Astrocyte (in vitro differentiated cells and primary cell): ENCODE measurements around the gene MDK. TPM values are rescaled to one million over a fixed set of nuclear protein-coding genes. Genes with fewer than 3 reads are reported as not detected.

ENCODE experiments used
- DNase-seq: peaks from one replicate; pipeline ENCODE4 v3.0.0-alpha.2; 2010; ENCODE audit warnings: low read depth
- FAIRE-seq: peaks from 2 replicates; lab custom pipeline; 2011; peaks lifted over from hg19 to GRCh38; lab: Jason Lieb, UNC
- H2AFZ ChIP-seq: 2 replicates; pipeline ENCODE4 v1.6.0; 2012; ENCODE audit warnings: low read depth, low read length, inconsistent platforms
- H3K27ac ChIP-seq: 2 replicates; pipeline ENCODE4 v1.5.1; 2011; ENCODE audit warnings: low read depth, low read length, inconsistent platforms
- H3K27me3 ChIP-seq: 2 replicates; pipeline ENCODE4 v1.6.0; 2011; ENCODE audit warnings: low read length, inconsistent platforms; ENCODE audit not compliant: insufficient read depth
- H3K36me3 ChIP-seq: 2 replicates; pipeline ENCODE4 v1.5.1; 2011; ENCODE audit warnings: low read length, inconsistent platforms; ENCODE audit not compliant: insufficient read depth
- H3K4me1 ChIP-seq: 2 replicates; pipeline ENCODE4 v1.5.1; 2011; ENCODE audit warnings: low read length, inconsistent platforms; ENCODE audit not compliant: insufficient read depth
- H3K4me2 ChIP-seq: 2 replicates; pipeline ENCODE4 v1.6.0; 2012; ENCODE audit warnings: low read length, inconsistent platforms
- H3K4me3 ChIP-seq: 2 replicates; pipeline ENCODE4 v1.5.1; 2011; ENCODE audit warnings: low read depth, mild to moderate bottlenecking, low read length, inconsistent platforms; ENCODE audit not compliant: insufficient read depth
- H3K79me2 ChIP-seq: 2 replicates; pipeline ENCODE4 v1.6.0; 2012; ENCODE audit warnings: mild to moderate bottlenecking, low read length, inconsistent platforms; ENCODE audit not compliant: insufficient read depth
- H3K9ac ChIP-seq: 2 replicates; pipeline ENCODE4 v1.6.0; 2012; ENCODE audit warnings: mild to moderate bottlenecking, low read length, inconsistent platforms
- H3K9me3 ChIP-seq: 2 replicates; pipeline ENCODE4 v1.5.1; 2012; ENCODE audit warnings: low read depth, mild to moderate bottlenecking, low read length, inconsistent platforms; ENCODE audit not compliant: insufficient read depth
- H4K20me1 ChIP-seq: 2 replicates; pipeline ENCODE4 v1.6.0; 2012; ENCODE audit warnings: low read length, inconsistent platforms; ENCODE audit not compliant: insufficient read depth
- H3K27ac Mint-ChIP-seq: one replicate; pipeline ENCODE4 v1.8.0; 2021; ENCODE audit warnings: mild to moderate bottlenecking, mixed read lengths; ENCODE audit not compliant: unreplicated experiment
- H3K27me3 Mint-ChIP-seq: one replicate; pipeline ENCODE4 v1.8.0; 2021; ENCODE audit warnings: low read depth, mixed read lengths; ENCODE audit not compliant: unreplicated experiment
- H3K36me3 Mint-ChIP-seq: one replicate; pipeline ENCODE4 v1.8.0; 2021; ENCODE audit warnings: low read depth, mixed read lengths; ENCODE audit not compliant: unreplicated experiment
- H3K4me1 Mint-ChIP-seq: one replicate; pipeline ENCODE4 v1.8.0; 2021; ENCODE audit warnings: low read depth, mixed read lengths; ENCODE audit not compliant: unreplicated experiment
- H3K4me3 Mint-ChIP-seq: one replicate; pipeline ENCODE4 v1.8.0; 2021; ENCODE audit warnings: mild to moderate bottlenecking, moderate library complexity, mixed read lengths; ENCODE audit not compliant: unreplicated experiment
- H3K9me3 Mint-ChIP-seq: one replicate; pipeline ENCODE4 v1.8.0; 2021; ENCODE audit warnings: mild to moderate bottlenecking, mixed read lengths; ENCODE audit not compliant: unreplicated experiment
- EZH2 ChIP-seq: IDR thresholded peaks from 2 replicates; pipeline ENCODE4 v1.6.1; 2012; ENCODE audit warnings: mild to moderate bottlenecking, low read length, inconsistent platforms; ENCODE audit not compliant: insufficient read depth
- total RNA-seq: library from RNA; stranded (reverse); gene quantifications from 2 replicates; pipeline ENCODE4 v1.2.1, GENCODE V29; 2021
- TF ChIP-seq, protein P1 (sequence below): IDR thresholded peaks from 2 replicates; pipeline ENCODE4 v1.5.1; 2011; ENCODE audit warnings: low read depth, mild to moderate bottlenecking, inconsistent platforms, low read length, moderate library complexity; ENCODE audit not compliant: insufficient read depth

Gene MDK
- total RNA-seq, 1 donor from 2014 or later: 325 TPM

DNA sequence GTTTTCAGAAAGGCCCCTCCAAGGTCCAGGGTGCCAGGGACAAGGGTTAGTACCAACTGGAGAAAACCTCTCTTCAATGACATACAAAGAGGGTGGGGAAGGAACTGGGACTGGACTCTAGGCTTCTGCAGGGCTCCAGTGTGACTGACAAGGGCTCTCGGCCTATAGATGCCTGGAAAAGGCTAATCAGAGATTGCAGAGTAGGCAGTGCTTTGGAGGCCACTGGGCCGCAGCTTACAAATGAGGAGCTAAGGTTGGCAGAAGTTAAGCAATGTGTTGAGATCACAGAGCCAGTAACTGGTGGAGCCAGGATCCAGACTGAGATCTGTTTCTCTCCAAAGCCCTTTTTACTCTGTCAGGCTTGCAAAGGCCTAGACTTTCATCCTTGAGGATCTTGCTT, 41.7 kb upstream of the MDK start:
- Histone ChIP-seq H3K9me3 (no peaks in the 10 kb centered on the region), H3K9ac (no peak overlapping the region), H3K27me3 (no peaks in the 10 kb centered on the region), H3K4me2 (no peak overlapping the region), H3K27ac (no peak overlapping the region), H3K36me3 (no peaks in the 10 kb centered on the region), H3K4me3 (no peak overlapping the region), H3K4me1 (peaks cover 8% of the 10 kb centered on the region), H4K20me1 (no peaks in the 10 kb centered on the region), H2AFZ (no peak overlapping the region), H3K79me2 (no peaks in the 10 kb centered on the region)
- Mint-ChIP-seq H3K9me3 (no peaks in the 10 kb centered on the region), H3K27ac (no peak overlapping the region), H3K4me1 (peaks cover 20% of the 10 kb centered on the region), H3K4me3 (no peak overlapping the region), H3K27me3 (peaks cover 8% of the 10 kb centered on the region), H3K36me3 (no peaks in the 10 kb centered on the region)
- TF ChIP-seq, protein P1, sequence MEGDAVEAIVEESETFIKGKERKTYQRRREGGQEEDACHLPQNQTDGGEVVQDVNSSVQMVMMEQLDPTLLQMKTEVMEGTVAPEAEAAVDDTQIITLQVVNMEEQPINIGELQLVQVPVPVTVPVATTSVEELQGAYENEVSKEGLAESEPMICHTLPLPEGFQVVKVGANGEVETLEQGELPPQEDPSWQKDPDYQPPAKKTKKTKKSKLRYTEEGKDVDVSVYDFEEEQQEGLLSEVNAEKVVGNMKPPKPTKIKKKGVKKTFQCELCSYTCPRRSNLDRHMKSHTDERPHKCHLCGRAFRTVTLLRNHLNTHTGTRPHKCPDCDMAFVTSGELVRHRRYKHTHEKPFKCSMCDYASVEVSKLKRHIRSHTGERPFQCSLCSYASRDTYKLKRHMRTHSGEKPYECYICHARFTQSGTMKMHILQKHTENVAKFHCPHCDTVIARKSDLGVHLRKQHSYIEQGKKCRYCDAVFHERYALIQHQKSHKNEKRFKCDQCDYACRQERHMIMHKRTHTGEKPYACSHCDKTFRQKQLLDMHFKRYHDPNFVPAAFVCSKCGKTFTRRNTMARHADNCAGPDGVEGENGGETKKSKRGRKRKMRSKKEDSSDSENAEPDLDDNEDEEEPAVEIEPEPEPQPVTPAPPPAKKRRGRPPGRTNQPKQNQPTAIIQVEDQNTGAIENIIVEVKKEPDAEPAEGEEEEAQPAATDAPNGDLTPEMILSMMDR: no peak
- no peak for TF ChIP-seq EZH2
- DNase-seq: no peak
- no peak for FAIRE-seq

DNA sequence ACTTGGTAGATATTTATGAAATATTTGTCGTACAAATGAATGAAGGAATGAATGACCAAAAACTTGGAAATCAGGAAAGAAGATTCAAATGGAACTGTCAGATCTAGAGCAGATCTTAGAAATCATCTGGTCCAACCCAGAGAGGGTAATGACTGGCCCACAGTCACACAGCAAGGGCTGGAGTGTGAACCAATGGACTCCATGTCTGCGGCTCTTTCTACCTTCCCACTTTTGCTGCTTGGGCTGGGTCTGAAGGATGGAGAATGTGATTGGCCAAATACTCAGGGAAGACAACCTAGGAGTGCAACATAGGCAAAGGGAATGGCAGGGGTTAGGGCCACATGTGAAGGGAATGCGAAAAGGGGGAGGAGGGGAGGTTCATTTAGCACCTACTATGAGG, 40.0 kb upstream of the MDK start:
- H3K9me3 Mint-ChIP-seq: no peaks in the 10 kb centered on the region
- TF ChIP-seq EZH2: no peak
- TF ChIP-seq, protein P1: no peak
- no peak overlapping the region for H3K27ac Mint-ChIP-seq
- Histone ChIP-seq H3K27ac (no peak overlapping the region), H3K9ac (no peak overlapping the region), H4K20me1 (no peaks in the 10 kb centered on the region), H3K9me3 (no peaks in the 10 kb centered on the region), H3K27me3 (no peaks in the 10 kb centered on the region), H3K4me2 (no peak overlapping the region), H3K79me2 (no peaks in the 10 kb centered on the region), H2AFZ (no peak overlapping the region), H3K4me3 (no peak overlapping the region), H3K36me3 (no peaks in the 10 kb centered on the region), H3K4me1 (peaks cover 15% of the 10 kb centered on the region)
- peaks cover 20% of the 10 kb centered on the region for H3K4me1 Mint-ChIP-seq
- peaks cover 5% of the 10 kb centered on the region for H3K27me3 Mint-ChIP-seq
- DNase-seq (no peak), FAIRE-seq (no peak)
- no peak overlapping the region for H3K4me3 Mint-ChIP-seq
- no peaks in the 10 kb centered on the region for H3K36me3 Mint-ChIP-seq

DNA sequence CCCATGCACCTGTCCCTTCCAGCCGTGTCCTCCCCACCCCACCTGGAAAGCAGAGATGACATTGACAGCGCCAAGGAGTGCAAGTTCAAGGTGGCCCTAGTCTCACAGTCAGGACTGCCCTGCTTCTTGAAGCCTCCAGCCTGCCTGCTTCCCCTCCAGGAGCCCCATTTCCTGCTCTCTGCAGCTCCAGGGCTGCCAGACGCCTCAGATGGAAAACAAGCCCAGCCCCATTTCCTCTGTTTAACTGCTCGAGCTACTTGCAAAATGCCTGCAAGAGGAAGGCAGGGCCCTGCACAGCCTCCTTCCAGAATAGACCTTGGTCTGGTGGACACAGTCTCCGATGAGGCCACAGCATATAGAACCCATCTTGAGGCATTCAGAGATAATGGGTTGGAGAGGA, 39.2 kb upstream of the MDK start:
- Mint-ChIP-seq H3K27ac (no peak overlapping the region), H3K4me1 (peaks cover 25% of the 10 kb centered on the region)
- no peak for DNase-seq

More for the DNA sequence above, 39.2 kb upstream of the MDK start:
- Histone ChIP-seq H3K9ac (no peak overlapping the region), H3K4me2 (no peak overlapping the region), H4K20me1 (no peaks in the 10 kb centered on the region), H3K27me3 (no peaks in the 10 kb centered on the region), H3K4me1 (peaks cover 15% of the 10 kb centered on the region), H3K79me2 (no peaks in the 10 kb centered on the region), H3K9me3 (no peaks in the 10 kb centered on the region), H2AFZ (no peak overlapping the region), H3K36me3 (no peaks in the 10 kb centered on the region), H3K4me3 (no peak overlapping the region), H3K27ac (no peak overlapping the region)
- no peak for FAIRE-seq
- no peak for TF ChIP-seq EZH2
- TF ChIP-seq, protein P1: no peak
- H3K9me3 Mint-ChIP-seq: no peaks in the 10 kb centered on the region
- H3K27me3 Mint-ChIP-seq: peaks cover 2% of the 10 kb centered on the region
- H3K4me3 Mint-ChIP-seq: no peak overlapping the region
- no peaks in the 10 kb centered on the region for H3K36me3 Mint-ChIP-seq
